Fibroblast of villous mesenchyme (primary cell): Measurements from ENCODE around the gene RTEL1. TPM values are rescaled to one million over a fixed set of nuclear protein-coding genes. Genes with fewer than 3 reads are reported as not detected.
"Not testable (repeated sequence)": the region's sequence is repeated elsewhere in the genome, so short reads cannot be mapped to it uniquely, and the experiment has no call there.

Experiments used
- DNase-seq: peaks from one replicate; pipeline ENCODE4 v3.0.0-alpha.2; 2010; ENCODE audit warnings: low read depth
- H3K4me3 ChIP-seq: 2 replicates; pipeline ENCODE4 v1.5.1; 2011; ENCODE audit warnings: low read depth, mild to moderate bottlenecking, low read length
- total RNA-seq: library from RNA; depleted of rRNA; stranded (reverse); fragments of >200 nt; gene quantifications from 2 replicates; pipeline ENCODE4 v1.2.3, GENCODE V29; 2012
- TF ChIP-seq, protein P1 (sequence below): IDR thresholded peaks from 2 replicates; pipeline ENCODE4 v1.5.1; 2012; ENCODE audit warnings: low read depth, mild to moderate bottlenecking, low read length; ENCODE audit not compliant: insufficient read depth

The RTEL1 gene
- total RNA-seq, 1 donor, result 11.7 TPM

DNA sequence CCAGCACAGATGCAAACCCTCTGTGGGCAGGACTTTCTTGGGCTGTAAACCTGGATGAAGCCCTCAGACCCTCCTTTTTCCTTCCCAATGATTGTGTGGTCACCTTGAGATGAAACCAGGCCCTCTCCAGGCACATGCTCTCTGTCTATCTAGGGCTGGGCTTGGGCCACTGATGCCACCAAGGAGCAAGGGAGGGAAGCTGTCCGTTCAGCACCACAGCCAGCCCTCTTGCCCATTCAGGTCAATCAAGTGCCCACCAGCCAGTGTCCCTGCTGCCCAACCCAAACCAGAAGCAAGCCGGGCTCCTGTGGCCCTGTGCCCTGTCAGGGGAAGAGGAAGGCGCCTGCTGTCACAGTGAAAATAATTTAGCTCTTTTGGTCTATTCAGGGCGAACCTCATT is 12.9 kb upstream of the RTEL1 start:
- no peak for DNase-seq
- H3K4me3 ChIP-seq, result no peak overlapping the region
- TF ChIP-seq, protein P1, sequence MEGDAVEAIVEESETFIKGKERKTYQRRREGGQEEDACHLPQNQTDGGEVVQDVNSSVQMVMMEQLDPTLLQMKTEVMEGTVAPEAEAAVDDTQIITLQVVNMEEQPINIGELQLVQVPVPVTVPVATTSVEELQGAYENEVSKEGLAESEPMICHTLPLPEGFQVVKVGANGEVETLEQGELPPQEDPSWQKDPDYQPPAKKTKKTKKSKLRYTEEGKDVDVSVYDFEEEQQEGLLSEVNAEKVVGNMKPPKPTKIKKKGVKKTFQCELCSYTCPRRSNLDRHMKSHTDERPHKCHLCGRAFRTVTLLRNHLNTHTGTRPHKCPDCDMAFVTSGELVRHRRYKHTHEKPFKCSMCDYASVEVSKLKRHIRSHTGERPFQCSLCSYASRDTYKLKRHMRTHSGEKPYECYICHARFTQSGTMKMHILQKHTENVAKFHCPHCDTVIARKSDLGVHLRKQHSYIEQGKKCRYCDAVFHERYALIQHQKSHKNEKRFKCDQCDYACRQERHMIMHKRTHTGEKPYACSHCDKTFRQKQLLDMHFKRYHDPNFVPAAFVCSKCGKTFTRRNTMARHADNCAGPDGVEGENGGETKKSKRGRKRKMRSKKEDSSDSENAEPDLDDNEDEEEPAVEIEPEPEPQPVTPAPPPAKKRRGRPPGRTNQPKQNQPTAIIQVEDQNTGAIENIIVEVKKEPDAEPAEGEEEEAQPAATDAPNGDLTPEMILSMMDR, result no peak

DNA sequence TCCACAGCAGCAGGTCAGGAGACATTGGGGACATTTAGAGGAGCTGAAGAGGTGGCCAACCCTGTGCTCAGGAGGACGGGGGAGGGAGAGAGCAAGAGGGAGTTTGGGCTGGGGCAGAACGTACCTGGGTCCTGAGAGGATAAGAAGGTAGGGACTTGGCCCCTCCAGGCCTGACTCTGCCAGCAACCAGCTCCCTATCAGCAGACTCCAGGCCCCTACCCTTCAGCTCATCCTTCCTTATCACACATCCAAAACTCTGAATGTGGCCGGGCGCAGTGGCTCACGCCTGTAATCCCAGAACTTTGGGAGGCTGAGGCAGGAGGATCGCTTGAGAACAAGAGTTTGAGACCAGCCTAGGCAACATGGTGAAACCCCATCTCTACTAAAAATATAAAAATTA is 9.9 kb upstream of the RTEL1 start:
- TF ChIP-seq, protein P1, result no peak
- no peak for DNase-seq
- H3K4me3 ChIP-seq, result no peak overlapping the region

DNA sequence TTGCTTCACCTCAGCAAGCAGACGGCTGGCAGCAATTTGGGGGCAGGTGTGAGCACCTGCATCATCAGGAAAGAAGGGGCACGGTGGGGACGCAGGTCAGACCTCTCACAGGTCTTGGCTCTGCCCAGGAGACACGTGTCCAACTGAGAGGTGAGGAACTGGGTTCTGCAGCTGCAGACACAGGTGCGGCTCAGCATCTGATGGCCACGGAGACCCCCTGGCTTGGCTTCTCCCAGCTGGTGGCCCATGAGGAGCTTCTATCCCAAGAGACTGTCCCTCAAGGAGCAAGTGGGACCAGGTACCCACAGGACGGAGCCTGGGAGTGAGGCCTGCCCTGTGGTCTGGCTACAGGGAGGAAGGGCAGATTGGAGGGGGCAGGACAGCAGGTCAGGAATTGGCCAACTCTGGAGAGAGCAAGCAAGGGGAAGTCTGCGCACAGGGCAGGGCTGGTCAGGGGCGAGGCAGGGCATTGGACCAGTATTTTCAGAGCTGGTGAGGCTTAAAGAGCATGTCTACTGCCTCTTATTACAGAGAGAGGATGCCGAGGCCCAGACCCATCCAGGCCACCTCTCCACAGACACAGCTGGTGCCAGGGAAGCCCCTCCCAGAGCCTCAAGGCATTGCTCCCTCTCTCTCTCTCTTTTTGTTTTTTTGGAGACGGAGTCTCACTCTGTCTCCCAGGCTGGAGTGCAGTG is 9.1 kb upstream of the RTEL1 start:
- H3K4me3 ChIP-seq, result no peak overlapping the region
- no peak for DNase-seq
- TF ChIP-seq, protein P1, result no peak

DNA sequence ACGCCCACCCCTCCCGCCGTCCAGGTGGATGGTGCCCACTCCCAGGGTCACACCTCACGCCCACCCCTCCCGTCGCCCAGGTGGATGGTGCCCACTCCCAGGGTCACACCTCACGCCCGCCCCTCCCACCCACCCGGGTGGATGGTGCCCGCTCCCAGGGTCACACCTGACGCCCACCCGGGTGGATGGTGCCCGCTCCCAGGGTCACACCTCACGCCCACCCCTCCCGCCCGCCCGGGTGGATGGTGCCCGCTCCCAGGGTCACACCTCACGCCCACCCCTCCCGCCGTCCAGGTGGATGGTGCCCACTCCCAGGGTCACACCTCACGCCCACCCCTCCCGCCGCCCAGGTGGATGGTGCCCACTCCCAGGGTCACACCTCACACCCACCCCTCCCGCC is 7.6 kb upstream of the RTEL1 start:
- DNase-seq, H3K4me3 ChIP-seq: not testable (repeated sequence)

DNA sequence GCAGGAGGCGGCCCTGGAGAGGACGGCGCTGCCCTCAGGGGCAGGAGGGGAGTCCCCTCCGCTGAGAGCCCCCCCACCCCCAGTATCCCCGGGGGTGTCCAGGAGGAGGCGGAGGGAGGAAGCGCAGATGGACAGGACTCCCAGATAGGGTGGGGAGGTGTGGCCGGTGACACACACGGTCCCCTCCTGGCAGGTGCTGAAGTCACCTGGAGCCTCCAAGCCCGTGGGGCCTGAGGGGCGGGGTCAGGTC is 6.2 kb upstream of the RTEL1 start:
- no peak for DNase-seq
- peak overlapping the region; percentile 66 for H3K4me3 ChIP-seq
- TF ChIP-seq, protein P1, result no peak

DNA sequence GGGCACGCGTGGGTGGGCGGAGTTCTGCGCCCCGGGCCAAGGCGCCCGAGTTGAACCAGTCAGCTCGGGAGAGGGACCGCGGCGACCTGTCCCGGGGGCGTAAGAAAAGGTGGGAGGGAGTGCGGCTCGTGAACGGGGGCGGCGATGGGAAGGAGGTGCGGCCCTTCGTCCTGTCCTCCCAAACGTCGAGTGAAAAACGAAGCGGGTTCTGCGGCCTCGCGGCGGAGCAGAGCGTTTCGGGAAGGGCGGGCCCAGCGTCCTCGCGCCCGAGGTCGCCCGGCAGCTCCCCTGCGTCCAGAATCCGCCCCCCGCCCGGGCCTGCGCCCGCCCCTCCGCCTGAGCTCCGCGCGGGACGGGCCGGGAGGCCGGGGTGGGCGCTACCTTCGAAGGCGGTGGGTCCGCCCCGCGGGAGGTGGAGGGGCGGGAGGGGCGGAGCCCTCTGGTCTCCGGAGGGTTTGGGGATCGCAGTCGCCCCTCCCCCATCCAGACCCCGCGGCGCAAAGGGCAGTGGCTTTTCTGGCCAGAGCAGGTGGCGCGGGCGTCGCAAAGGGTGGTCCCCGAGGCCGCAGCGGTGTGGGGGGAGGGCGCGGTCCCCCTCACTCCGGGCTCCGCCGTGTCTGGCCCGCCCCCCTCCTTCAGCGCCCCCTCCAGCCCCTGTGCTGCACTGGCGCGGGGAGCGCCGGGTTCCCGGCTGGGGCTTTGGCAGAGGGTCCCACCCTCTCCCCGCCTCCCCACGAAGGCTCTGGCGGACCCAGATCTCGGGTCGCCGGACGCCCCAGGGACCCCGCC is 5.7 kb upstream of the RTEL1 start:
- peak; percentile 26 for DNase-seq
- TF ChIP-seq, protein P1, result no peak
- peak overlapping the region; percentile 66 for H3K4me3 ChIP-seq

DNA sequence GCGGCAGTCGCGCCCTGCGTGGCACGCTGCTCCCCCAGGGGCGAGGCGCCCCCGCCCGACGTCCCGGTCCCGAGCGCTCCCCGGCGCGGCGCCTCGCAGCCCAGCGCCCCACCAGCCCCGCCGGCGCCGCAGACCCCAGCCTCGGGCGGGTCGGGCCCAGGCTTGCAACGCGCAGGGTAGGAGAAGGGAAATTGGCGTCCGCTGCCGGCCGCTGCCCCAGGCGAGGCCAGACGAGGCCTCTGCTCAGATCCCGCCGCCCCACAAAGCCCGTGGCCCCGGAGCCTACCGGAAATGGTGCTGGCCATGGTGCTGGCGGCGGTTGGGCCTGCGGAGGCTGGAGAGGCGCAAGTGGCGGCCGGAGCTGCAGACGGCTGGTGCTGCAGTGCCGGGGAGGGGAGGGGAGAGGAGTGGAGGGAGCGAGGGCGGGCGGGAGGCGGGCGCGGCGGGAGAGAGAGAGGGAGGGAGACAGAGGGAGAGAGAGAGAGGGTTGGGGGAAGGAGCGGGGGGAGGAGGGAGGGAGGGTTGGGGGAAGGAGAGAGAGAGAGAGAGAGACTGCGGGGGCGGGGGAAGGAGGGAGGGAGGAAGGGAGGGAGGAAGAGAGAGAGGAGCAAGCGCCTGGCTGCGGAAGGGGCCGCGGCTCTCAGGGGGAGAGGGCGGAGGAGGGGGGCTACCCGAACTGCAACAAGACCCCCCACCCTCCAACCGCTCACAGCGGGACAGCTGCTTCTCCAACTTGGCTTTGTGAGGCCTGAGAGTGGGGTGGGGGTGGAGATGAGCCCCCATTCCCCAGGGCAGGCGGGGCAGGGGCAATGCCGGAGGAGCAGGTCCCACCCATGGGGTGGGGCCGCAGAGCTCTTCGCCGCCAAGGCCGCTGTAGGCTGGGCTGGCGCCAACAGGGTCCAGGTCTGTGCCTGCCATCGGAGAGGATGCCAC is 4.8 kb upstream of the RTEL1 start, which contains the start of gene STMN3:
Gene STMN3, minus strand, starts transcription at position 384 of the 933 bp plus-strand sequence. Its CDS starts 79 bp downstream, at position 305.
- peak within 1 kb of the TSS; percentile 66 for H3K4me3 ChIP-seq
- DNase-seq, result peak; percentile 96
- TF ChIP-seq, protein P1, result no peak
